Fibroblast of lung (primary cell): Measurements from ENCODE around the gene WWOX. TPM values are rescaled to one million over a fixed set of nuclear protein-coding genes. Genes with fewer than 3 reads are reported as not detected.

Experiments
- DNase-seq, 2 donors: peaks; one replicate each; pipeline versions ENCODE4 v3.0.0 to v3.0.0-alpha.2; 2010; ENCODE audit warnings: low read depth in 2 of 2
- H2AFZ ChIP-seq: 2 replicates; pipeline ENCODE4 v1.5.1; 2012; ENCODE audit warnings: low read length, control low read depth, inconsistent platforms
- H3K27ac ChIP-seq: 2 replicates; pipeline ENCODE4 v1.5.1; 2011; ENCODE audit warnings: low read length, control low read depth; ENCODE audit not compliant: insufficient read depth
- H3K27me3 ChIP-seq: 2 replicates; pipeline ENCODE4 v1.5.1; 2011; ENCODE audit warnings: mild to moderate bottlenecking, low read length; ENCODE audit not compliant: control insufficient read depth, insufficient read depth
- H3K36me3 ChIP-seq: 2 replicates; pipeline ENCODE4 v1.5.1; 2011; ENCODE audit warnings: low read length; ENCODE audit not compliant: control insufficient read depth, insufficient read depth
- H3K4me1 ChIP-seq: 2 replicates; pipeline ENCODE4 v1.5.1; 2011; ENCODE audit warnings: low read length; ENCODE audit not compliant: control insufficient read depth, insufficient read depth; ENCODE audit errors: extremely low read depth
- H3K4me2 ChIP-seq: 2 replicates; pipeline ENCODE4 v1.5.1; 2011; ENCODE audit warnings: low read length, control low read depth; ENCODE audit not compliant: insufficient read depth; ENCODE audit errors: extremely low read depth
- H3K4me3 ChIP-seq, 4 experiments: fragments of 200-600 bp in 1 of 4; sonication (generic) in 1 of 4; replicated peaks in 1 of 4; 2 replicates each; pipeline ENCODE4 v1.5.1; 2011 to 2016; ENCODE audit warnings: low read length in 4 of 4, low read depth in 3 of 4, mild to moderate bottlenecking in 3 of 4, control low read depth in 2 of 4, inconsistent platforms in 1 of 4, mixed read lengths in 1 of 4; ENCODE audit not compliant: insufficient read depth in 1 of 4; ENCODE audit errors: control extremely low read depth in 1 of 4
- H3K79me2 ChIP-seq: 2 replicates; pipeline ENCODE4 v1.5.1; 2012; ENCODE audit warnings: mild to moderate bottlenecking, low read length, inconsistent platforms; ENCODE audit not compliant: control insufficient read depth, insufficient read depth
- H3K9ac ChIP-seq: 2 replicates; pipeline ENCODE4 v1.5.1; 2011; ENCODE audit warnings: mild to moderate bottlenecking, low read length, control low read depth; ENCODE audit not compliant: insufficient read depth
- H3K9me3 ChIP-seq: 2 replicates; pipeline ENCODE4 v1.5.1; 2012; ENCODE audit warnings: low read depth, low read length; ENCODE audit not compliant: control insufficient read depth, insufficient read depth
- H4K20me1 ChIP-seq: 2 replicates; pipeline ENCODE4 v1.5.1; 2011; ENCODE audit warnings: low read length; ENCODE audit not compliant: control insufficient read depth, insufficient read depth; ENCODE audit errors: extremely low read depth
- EZH2 ChIP-seq: IDR thresholded peaks from 2 replicates; pipeline ENCODE4 v1.5.1; 2012; ENCODE audit warnings: low read length, control low read depth, mild to moderate bottlenecking; ENCODE audit errors: missing control alignments
- polyA plus RNA-seq, 2 donors: library from polyadenylated mRNA; depleted of rRNA in 1 of 2; stranded (reverse) in 1 of 2; unstranded in 1 of 2; fragments of >200 nt; gene quantifications; 2 replicates each; pipeline ENCODE4 v1.2.1, GENCODE V29; 2011 to 2012; ENCODE audit warnings: missing spikeins in 1 of 2
- total RNA-seq: library from RNA; depleted of rRNA; stranded (reverse); fragments of >200 nt; gene quantifications from 2 replicates; pipeline ENCODE4 v1.2.1, GENCODE V29; 2014
- TF ChIP-seq, protein P1 (sequence below), 2 donors: IDR thresholded peaks in 1 of 2; conservative IDR thresholded peaks in 1 of 2; 1 replicate in 1 of 2; 2 replicates in 1 of 2; pipeline ENCODE4 v1.5.1; 2011 to 2012; ENCODE audit warnings: low read length in 2 of 2, control low read depth in 1 of 2, inconsistent platforms in 1 of 2, low read depth in 1 of 2, mild to moderate bottlenecking in 1 of 2

WWOX gene
- total and polyA plus RNA-seq, 2 donors (not counting 1 experiment from before 2014, with no cell fraction given) = 5.6 to 16.3 TPM

DNA sequence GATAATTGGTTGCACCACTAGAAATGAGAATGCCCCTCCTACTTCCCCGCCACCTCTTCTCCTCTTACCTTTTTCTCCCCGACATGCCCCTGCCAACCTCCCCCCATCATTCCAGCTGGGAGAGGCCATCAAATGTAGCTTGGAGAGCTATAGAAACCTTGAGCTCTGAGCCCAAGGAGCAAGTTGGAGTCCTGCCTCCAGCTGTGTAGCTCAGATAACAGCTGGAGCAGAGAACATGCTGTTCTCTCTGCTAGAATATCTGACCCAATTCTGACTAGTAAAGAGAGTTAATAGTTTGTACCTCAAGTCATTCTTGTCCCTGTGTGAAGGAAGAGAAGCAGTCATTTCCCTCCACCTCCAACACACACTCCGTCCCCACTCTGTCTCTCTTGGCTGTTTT lies 1010.8 kb downstream of the WWOX start:
- H3K9me3 ChIP-seq = no peaks in the 10 kb centered on the region
- no peaks in the 10 kb centered on the region for H4K20me1 ChIP-seq
- DNase-seq = no peak
- H3K36me3 ChIP-seq = no peaks in the 10 kb centered on the region
- no peaks in the 10 kb centered on the region for H3K27me3 ChIP-seq
- no peak overlapping the region for H3K27ac ChIP-seq
- no peak overlapping the region for H3K4me3 ChIP-seq
- no peak overlapping the region for H2AFZ ChIP-seq
- no peaks in the 10 kb centered on the region for H3K4me1 ChIP-seq
- H3K4me2 ChIP-seq = no peak overlapping the region
- no peak overlapping the region for H3K9ac ChIP-seq
- no peaks in the 10 kb centered on the region for H3K79me2 ChIP-seq
- TF ChIP-seq EZH2 = no peak
- TF ChIP-seq, protein P1, sequence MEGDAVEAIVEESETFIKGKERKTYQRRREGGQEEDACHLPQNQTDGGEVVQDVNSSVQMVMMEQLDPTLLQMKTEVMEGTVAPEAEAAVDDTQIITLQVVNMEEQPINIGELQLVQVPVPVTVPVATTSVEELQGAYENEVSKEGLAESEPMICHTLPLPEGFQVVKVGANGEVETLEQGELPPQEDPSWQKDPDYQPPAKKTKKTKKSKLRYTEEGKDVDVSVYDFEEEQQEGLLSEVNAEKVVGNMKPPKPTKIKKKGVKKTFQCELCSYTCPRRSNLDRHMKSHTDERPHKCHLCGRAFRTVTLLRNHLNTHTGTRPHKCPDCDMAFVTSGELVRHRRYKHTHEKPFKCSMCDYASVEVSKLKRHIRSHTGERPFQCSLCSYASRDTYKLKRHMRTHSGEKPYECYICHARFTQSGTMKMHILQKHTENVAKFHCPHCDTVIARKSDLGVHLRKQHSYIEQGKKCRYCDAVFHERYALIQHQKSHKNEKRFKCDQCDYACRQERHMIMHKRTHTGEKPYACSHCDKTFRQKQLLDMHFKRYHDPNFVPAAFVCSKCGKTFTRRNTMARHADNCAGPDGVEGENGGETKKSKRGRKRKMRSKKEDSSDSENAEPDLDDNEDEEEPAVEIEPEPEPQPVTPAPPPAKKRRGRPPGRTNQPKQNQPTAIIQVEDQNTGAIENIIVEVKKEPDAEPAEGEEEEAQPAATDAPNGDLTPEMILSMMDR (conservative IDR thresholded peaks at IDR 0.05 in 1 of 2, IDR thresholded peaks at IDR 0.05 in 1 of 2; ENCODE audit: low read depth in 1 of 2, low read length in 2 of 2) = no peak

DNA sequence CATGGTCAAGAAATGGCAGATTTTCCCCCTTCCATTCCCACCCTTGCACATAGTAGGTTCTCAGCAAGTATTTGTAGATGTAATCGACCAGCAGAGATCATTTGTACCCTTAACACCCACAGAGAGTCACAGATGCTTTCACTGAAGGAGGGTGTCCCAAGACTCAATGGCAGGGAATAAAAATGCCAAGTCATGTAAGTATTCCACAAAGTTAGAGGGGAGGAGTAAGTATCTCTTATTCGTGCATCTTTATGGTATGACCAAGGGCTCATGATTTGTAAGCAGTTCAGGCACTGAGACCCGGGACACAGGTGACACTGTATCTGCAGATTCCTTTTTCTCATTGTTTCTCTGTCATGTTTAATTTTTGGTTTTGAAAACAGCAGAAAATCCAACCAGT lies 1011.5 kb downstream of the WWOX start:
- no peaks in the 10 kb centered on the region for H3K4me1 ChIP-seq
- no peak overlapping the region for H3K4me3 ChIP-seq
- no peaks in the 10 kb centered on the region for H4K20me1 ChIP-seq
- H3K79me2 ChIP-seq = no peaks in the 10 kb centered on the region
- H3K27me3 ChIP-seq = no peaks in the 10 kb centered on the region
- no peaks in the 10 kb centered on the region for H3K36me3 ChIP-seq
- no peak for TF ChIP-seq EZH2
- TF ChIP-seq, protein P1 (conservative IDR thresholded peaks at IDR 0.05 in 1 of 2, IDR thresholded peaks at IDR 0.05 in 1 of 2; ENCODE audit: low read depth in 1 of 2, low read length in 2 of 2) = no peak
- no peak overlapping the region for H3K27ac ChIP-seq
- no peak for DNase-seq
- H3K9me3 ChIP-seq = no peaks in the 10 kb centered on the region
- H3K9ac ChIP-seq = no peak overlapping the region
- no peak overlapping the region for H3K4me2 ChIP-seq
- no peak overlapping the region for H2AFZ ChIP-seq

DNA sequence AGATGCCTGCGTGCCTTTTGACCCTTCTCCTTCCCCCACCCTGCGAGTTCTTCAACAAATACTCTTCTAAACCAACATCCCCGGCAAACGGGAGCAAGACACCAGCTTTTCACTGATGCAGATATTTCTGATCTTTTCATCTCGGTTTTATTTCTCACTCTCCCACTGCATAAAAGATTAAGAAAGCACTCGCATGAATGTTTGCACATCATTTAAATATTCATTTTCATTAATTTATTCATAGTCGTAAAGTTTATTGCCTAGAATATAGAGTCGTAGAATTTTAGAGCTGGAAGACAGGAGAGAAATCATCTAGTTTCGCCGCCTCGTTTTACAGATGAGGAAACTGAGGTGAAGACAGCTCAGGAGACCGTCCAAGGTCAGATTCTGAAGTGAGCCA lies 1013.0 kb downstream of the WWOX start:
- no peaks in the 10 kb centered on the region for H3K4me1 ChIP-seq
- no peaks in the 10 kb centered on the region for H3K36me3 ChIP-seq
- TF ChIP-seq EZH2 = no peak
- TF ChIP-seq, protein P1 (conservative IDR thresholded peaks at IDR 0.05 in 1 of 2, IDR thresholded peaks at IDR 0.05 in 1 of 2; ENCODE audit: low read depth in 1 of 2, low read length in 2 of 2) = no peak
- H3K4me2 ChIP-seq = no peak overlapping the region
- no peak overlapping the region for H3K9ac ChIP-seq
- no peak overlapping the region for H3K4me3 ChIP-seq
- H2AFZ ChIP-seq = no peak overlapping the region
- no peaks in the 10 kb centered on the region for H4K20me1 ChIP-seq
- H3K27me3 ChIP-seq = no peaks in the 10 kb centered on the region
- no peaks in the 10 kb centered on the region for H3K79me2 ChIP-seq
- no peaks in the 10 kb centered on the region for H3K9me3 ChIP-seq
- DNase-seq = no peak
- H3K27ac ChIP-seq = no peak overlapping the region
